Stomach (tissue), 4 donors: Measurements from ENCODE around the gene MLLT6.

Experiments
- CTCF ChIP-seq, 7 experiments: fragments of 450-650 bp in 4 of 7; fragments of 200-600 bp in 3 of 7; sonication (generic) in 3 of 7; IDR thresholded peaks; one replicate each; pipeline ENCODE4 v1.5.1; 2016 to 2019; ENCODE audit warnings: antibody characterized with exemption in 7 of 7, control low read depth in 2 of 7, mild to moderate bottlenecking in 1 of 7
- EP300 ChIP-seq: sonication (generic); formaldehyde crosslinking; IDR thresholded peaks from one replicate; pipeline ENCODE4 v1.6.1; 2017; ENCODE audit warnings: antibody characterized with exemption
- POLR2A ChIP-seq, 4 donors: fragments of 450-650 bp; IDR thresholded peaks; one replicate each; pipeline ENCODE4 v1.6.1; 2016; ENCODE audit warnings: antibody characterized with exemption in 4 of 4, control low read depth in 2 of 4, mild to moderate bottlenecking in 1 of 4, moderate library complexity in 1 of 4
- POLR2AphosphoS5 ChIP-seq, 3 donors: sonication (generic); formaldehyde crosslinking; IDR thresholded peaks; one replicate each; pipeline ENCODE4 v1.6.1; 2016; ENCODE audit warnings: antibody characterized with exemption in 3 of 3

GRCh38 chr17:38706505-38707216 is 1.6 kb downstream of the MLLT6 start:
- no peak for TF ChIP-seq POLR2AphosphoS5 (IDR thresholded peaks at IDR 0.05)
- no peak for TF ChIP-seq CTCF (IDR thresholded peaks at IDR 0.05)
- TF ChIP-seq EP300, result no peak
- TF ChIP-seq POLR2A (IDR thresholded peaks at IDR 0.05), result no peak
